ENCODE data around the gene CHST1. TPM values are rescaled to one million over a fixed set of nuclear protein-coding genes. Genes with fewer than 3 reads are reported as not detected.

Gene CHST1
- total RNA-seq, 1 donor, result 0.43 TPM

DNA sequence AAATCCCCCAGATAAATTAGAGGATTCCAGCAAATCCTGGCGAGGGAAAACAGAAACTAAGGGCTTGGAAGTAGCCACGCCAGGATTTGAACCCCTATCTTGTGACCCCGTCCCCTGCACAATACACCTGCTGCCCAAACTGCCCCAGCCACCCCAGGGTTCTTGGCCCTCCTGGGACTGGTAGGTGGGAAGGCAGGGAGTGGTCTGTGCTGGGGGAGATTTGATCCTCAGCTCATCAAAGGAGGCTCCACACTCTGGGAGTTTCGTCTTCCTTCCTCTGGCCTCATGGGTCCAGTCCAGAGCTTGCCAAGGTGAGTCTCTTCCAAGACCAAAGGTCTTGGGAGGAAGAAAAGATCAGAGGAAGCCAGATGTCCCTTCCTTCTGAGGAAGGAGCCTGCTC, 4.5 kb upstream of the CHST1 start:
- no peak for TF ChIP-seq CTCF (IDR thresholded peaks at IDR 0.05; ENCODE audit: insufficient read depth, low read depth, low read length)
- H3K4me3 ChIP-seq (ENCODE audit: low read depth, low read length), result no peak overlapping the region
- no peak for DNase-seq (ENCODE audit: low read depth)

- no peak for DNase-seq (ENCODE audit: low read depth)
- TF ChIP-seq CTCF (IDR thresholded peaks at IDR 0.05; ENCODE audit: insufficient read depth, low read depth, low read length), result no peak
- H3K4me3 ChIP-seq (ENCODE audit: low read depth, low read length), result no peak overlapping the region
These were observed 3.7 kb upstream of the CHST1 start for GRCh38 chr11:45669146-45669545.

- TF ChIP-seq CTCF (IDR thresholded peaks at IDR 0.05; ENCODE audit: insufficient read depth, low read depth, low read length), result no peak
- no peak for DNase-seq (ENCODE audit: low read depth)
- H3K4me3 ChIP-seq (ENCODE audit: low read depth, low read length), result no peak overlapping the region
These were observed 2.7 kb upstream of the CHST1 start for GRCh38 chr11:45667929-45668680.

GRCh38 chr11:45666648-45667642, 1.5 kb upstream of the CHST1 start:
- no peak for TF ChIP-seq CTCF (IDR thresholded peaks at IDR 0.05; ENCODE audit: insufficient read depth, low read depth, low read length)
- DNase-seq (ENCODE audit: low read depth), result no peak

DNA sequence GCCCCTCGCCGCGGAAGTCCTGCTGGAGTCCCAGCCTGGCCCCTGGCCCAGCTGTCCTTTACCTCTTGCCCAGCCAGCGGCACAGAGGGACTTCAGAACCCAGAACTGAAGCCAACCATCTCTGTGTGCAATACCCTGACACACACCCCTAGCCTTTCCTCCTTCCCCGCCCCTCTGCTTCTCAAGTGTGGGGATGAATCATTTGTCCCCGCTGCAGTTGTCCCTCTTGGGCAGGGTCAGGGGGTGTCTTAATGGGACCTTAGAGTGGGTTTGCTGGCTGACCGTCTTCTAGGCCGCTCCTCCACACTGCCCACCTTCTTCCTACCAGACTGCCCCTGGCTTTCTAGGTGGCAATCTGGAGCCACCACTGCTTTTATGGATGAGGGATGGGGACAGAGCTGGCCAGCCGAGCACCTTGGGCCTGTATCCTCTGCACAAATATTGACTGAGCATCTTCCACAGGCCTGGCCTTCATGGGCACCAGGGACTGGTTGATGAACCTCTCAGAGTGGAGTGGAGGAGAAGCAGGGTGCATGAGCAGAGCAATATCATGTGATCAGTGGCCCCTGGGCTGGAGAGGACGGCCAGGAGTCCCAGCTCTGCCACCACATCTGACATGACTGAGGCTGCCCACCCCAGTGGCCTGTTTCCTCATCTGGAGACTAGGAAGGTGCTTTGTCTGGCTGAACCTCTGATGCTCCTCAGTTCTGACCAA, 668 bp upstream of the CHST1 start:
- no peak for DNase-seq (ENCODE audit: low read depth)
- no peak overlapping the region for H3K4me3 ChIP-seq (ENCODE audit: low read depth, low read length)
- no peak for TF ChIP-seq CTCF (IDR thresholded peaks at IDR 0.05; ENCODE audit: insufficient read depth, low read depth, low read length)

More at GRCh38 chr11:45666648-45667642, 1.5 kb upstream of the CHST1 start:
- no peak overlapping the region for H3K4me3 ChIP-seq (ENCODE audit: low read depth, low read length)

DNA sequence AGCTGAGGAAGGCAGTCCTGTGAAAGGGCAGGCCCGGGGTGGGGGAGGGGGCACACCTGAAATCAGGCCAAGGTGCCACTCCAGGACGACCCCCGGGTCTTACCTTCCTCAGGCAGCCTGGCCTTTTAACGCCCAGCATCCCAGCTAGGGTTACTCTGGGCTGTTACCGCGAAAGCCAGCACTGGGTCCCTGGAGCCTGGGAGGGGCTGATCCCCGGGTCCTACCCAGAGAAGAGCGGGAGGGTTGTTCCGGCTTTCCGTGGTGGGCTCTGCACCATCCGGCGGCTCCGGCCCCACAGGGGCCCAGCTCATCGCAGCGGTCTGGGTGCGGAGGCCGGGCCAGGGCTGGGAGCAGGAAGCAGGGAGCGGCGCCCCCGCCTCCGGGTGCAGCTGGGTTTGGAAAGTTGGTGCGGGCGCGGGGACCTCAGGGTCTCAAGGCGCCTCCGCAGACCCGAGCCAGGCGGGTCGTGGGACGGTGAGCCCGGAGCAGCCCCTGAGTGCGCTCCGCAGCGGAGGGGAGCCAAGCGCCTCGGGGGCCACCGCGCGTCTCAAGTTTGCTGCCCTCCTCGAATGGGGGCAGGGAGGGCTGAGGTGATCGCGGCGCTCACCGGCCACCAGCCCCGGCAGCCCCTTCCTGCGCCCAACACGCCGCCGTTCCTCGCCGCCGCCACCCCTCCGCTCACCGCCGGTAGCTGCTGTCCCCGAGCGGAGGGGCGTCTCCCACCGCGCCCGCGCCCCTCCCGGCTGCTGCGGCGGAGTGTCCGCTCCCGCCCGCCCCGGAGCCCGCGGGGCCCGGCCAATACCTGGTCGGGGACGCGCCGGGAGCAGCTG, 831 bp downstream of the CHST1 start:
- no peak for TF ChIP-seq CTCF (IDR thresholded peaks at IDR 0.05; ENCODE audit: insufficient read depth, low read depth, low read length)
- DNase-seq (ENCODE audit: low read depth), result no peak
- H3K4me3 ChIP-seq (ENCODE audit: low read depth, low read length), result peak overlapping the region; percentile 52
